CD4-positive, alpha-beta T cell treated with Interleukin-15 for 1 hour (primary cell): Measurements from ENCODE around the gene PPP2R2C.

ENCODE experiments used
- DNase-seq: peaks from one replicate; pipeline ENCODE4 v3.0.0-alpha.2; 2020

Gene PPP2R2C

GRCh38 chr4:6324999-6325787 is 147.2 kb downstream of the PPP2R2C start:
- DNase-seq = no peak

GRCh38 chr4:6324461-6324998 is 147.9 kb downstream of the PPP2R2C start:
- no peak for DNase-seq

GRCh38 chr4:6322761-6323566 is 149.4 kb downstream of the PPP2R2C start:
- DNase-seq = no peak

- DNase-seq = no peak
These were observed 150.2 kb downstream of the PPP2R2C start for GRCh38 chr4:6322067-6322760.

- no peak for DNase-seq
These were observed 151.1 kb downstream of the PPP2R2C start for GRCh38 chr4:6321361-6321760.

GRCh38 chr4:6320663-6321062 is 151.8 kb downstream of the PPP2R2C start:
- no peak for DNase-seq

- no peak for DNase-seq
These were observed 152.8 kb downstream of the PPP2R2C start for GRCh38 chr4:6319530-6320150.

- DNase-seq = no peak
These were observed 154.2 kb downstream of the PPP2R2C start for GRCh38 chr4:6318206-6318605.

- no peak for DNase-seq
These were observed 155.9 kb downstream of the PPP2R2C start for GRCh38 chr4:6316461-6317003.

GRCh38 chr4:6313216-6313615 is 159.2 kb downstream of the PPP2R2C start:
- DNase-seq = no peak

- DNase-seq = no peak
These were observed 162.6 kb downstream of the PPP2R2C start for GRCh38 chr4:6309777-6310176.

GRCh38 chr4:6308899-6309643 is 163.3 kb downstream of the PPP2R2C start:
- DNase-seq = no peak

GRCh38 chr4:6307891-6308290 is 164.5 kb downstream of the PPP2R2C start:
- DNase-seq = no peak

- no peak for DNase-seq
These were observed 165.2 kb downstream of the PPP2R2C start for GRCh38 chr4:6307230-6307629.

- no peak for DNase-seq
These were observed 166.1 kb downstream of the PPP2R2C start for GRCh38 chr4:6306299-6306698.

GRCh38 chr4:6303943-6304342 is 168.5 kb downstream of the PPP2R2C start:
- DNase-seq = no peak

- no peak for DNase-seq
These were observed 169.5 kb downstream of the PPP2R2C start for GRCh38 chr4:6302869-6303268.

GRCh38 chr4:6301732-6302442 is 170.5 kb downstream of the PPP2R2C start:
- no peak for DNase-seq

GRCh38 chr4:6301051-6301731 is 171.2 kb downstream of the PPP2R2C start:
- DNase-seq = no peak

- no peak for DNase-seq
These were observed 172.1 kb downstream of the PPP2R2C start for GRCh38 chr4:6300359-6300758.
